Suprapubic skin (tissue), 4 donors: ENCODE results near the gene FILIP1L. TPM values are rescaled to one million over a fixed set of nuclear protein-coding genes. Genes with fewer than 3 reads are reported as not detected.

ENCODE experiments used
- DNase-seq, 2 donors: peaks; one replicate each; pipeline ENCODE4 v3.0.0-alpha.2; 2019; ENCODE audit warnings: low spot score in 2 of 2
- H3K27ac ChIP-seq: fragments of 200-600 bp; sonication (generic); one replicate; pipeline ENCODE4 v1.5.1; 2019
- H3K27me3 ChIP-seq: fragments of 200-600 bp; sonication (generic); one replicate; pipeline ENCODE4 v1.5.1; 2019
- H3K36me3 ChIP-seq: fragments of 200-600 bp; sonication (generic); one replicate; pipeline ENCODE4 v1.5.1; 2019
- H3K4me1 ChIP-seq: fragments of 200-600 bp; sonication (generic); one replicate; pipeline ENCODE4 v1.5.1; 2019
- H3K4me3 ChIP-seq: fragments of 200-600 bp; sonication (generic); one replicate; pipeline ENCODE4 v1.5.1; 2019; ENCODE audit warnings: mild to moderate bottlenecking
- H3K9me3 ChIP-seq: fragments of 200-600 bp; sonication (generic); one replicate; pipeline ENCODE4 v1.5.1; 2019
- CTCF ChIP-seq, 2 donors: fragments of 200-600 bp in 1 of 2; fragments of 450-650 bp in 1 of 2; sonication (generic) in 1 of 2; IDR thresholded peaks; one replicate each; pipeline ENCODE4 v1.5.1; 2016 to 2019; ENCODE audit warnings: antibody characterized with exemption in 2 of 2, mild to moderate bottlenecking in 1 of 2, moderate library complexity in 1 of 2
- EP300 ChIP-seq: sonication (generic); formaldehyde crosslinking; IDR thresholded peaks from one replicate; pipeline ENCODE4 v1.6.1; 2017; ENCODE audit warnings: antibody characterized with exemption
- POLR2A ChIP-seq, 2 donors: fragments of 450-650 bp; IDR thresholded peaks; one replicate each; pipeline ENCODE4 v1.6.1; 2017; ENCODE audit warnings: antibody characterized with exemption in 2 of 2, mild to moderate bottlenecking in 2 of 2, moderate library complexity in 2 of 2
- POLR2AphosphoS5 ChIP-seq, 3 donors: sonication (generic); formaldehyde crosslinking; IDR thresholded peaks; one replicate each; pipeline ENCODE4 v1.6.1; 2017; ENCODE audit warnings: antibody characterized with exemption in 3 of 3
- WGBS: methylation state at CpG from one replicate; pipeline ENCODE4 v1.1.5; 2018; 5-methylcytosine and 5-hydroxymethylcytosine counted together
- total RNA-seq, 4 donors: library from RNA; depleted of rRNA; stranded (reverse); fragments of >200 nt; gene quantifications; one replicate each; pipeline ENCODE4 v1.1.0, GENCODE V29; 2016

Gene FILIP1L
- total RNA-seq, 4 donors from 2014 or later = 14.0 to 19.9 (median 15.9) TPM

DNA sequence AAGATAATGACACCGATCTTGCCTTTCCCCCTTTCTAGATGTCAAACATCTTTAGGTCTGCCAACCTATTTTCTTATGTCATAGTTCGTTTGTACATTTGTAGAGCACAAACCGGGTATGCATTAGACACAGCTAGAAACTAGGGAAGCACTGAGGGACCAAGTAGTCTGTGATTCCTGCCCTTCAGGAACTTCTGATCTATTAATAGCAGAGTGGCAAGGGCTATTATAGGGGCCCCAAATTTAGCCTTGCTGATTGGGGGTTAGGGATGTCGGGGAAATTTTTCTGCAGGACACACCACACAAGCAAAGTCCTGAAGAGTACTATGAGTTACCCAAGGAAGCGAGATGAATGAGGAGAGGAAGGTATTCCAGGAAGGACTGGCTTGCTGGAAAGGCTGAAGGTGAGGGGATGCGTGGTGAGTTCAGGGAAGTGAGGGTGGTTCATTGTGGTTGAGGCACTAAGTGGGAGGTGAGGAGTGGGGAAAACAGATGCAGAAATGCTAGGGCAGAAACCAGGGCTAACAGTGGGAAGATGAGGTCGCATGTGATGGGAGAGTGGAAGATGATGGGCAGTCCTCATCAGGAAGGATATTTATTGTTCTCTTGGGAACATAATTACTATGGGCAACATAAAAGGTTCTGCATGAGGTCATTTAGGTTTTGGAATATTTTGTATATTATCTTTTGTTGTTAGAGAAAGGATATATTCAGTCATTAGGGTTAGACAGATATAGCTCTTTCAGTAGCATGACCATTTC, 152.4 kb downstream of the FILIP1L start:
- no peak for DNase-seq
- 92% methylated on average over 7 of the region's 7 CpGs for WGBS
- Histone ChIP-seq H3K27me3 (no peaks in the 10 kb centered on the region), H3K4me3 (no peak overlapping the region), H3K9me3 (no peaks in the 10 kb centered on the region), H3K36me3 (no peaks in the 10 kb centered on the region), H3K4me1 (peaks cover 33% of the 10 kb centered on the region), H3K27ac (no peak overlapping the region)
- TF ChIP-seq EP300 (no peak), CTCF (IDR thresholded peaks at IDR 0.05) (no peak), POLR2A (IDR thresholded peaks at IDR 0.05) (no peak), POLR2AphosphoS5 (IDR thresholded peaks at IDR 0.05) (no peak)

- peaks cover 23% of the 10 kb centered on the region for H3K4me1 ChIP-seq
- TF ChIP-seq POLR2AphosphoS5 (IDR thresholded peaks at IDR 0.05) (no peak), POLR2A (IDR thresholded peaks at IDR 0.05) (no peak), CTCF (IDR thresholded peaks at IDR 0.05) (no peak)
- H3K9me3 ChIP-seq = no peaks in the 10 kb centered on the region
- H3K27ac ChIP-seq = no peak overlapping the region
- no peaks in the 10 kb centered on the region for H3K36me3 ChIP-seq
- no peak overlapping the region for H3K4me3 ChIP-seq
- 35% methylated on average over 7 of the region's 7 CpGs for WGBS
- no peak for DNase-seq
- no peaks in the 10 kb centered on the region for H3K27me3 ChIP-seq
Observed at GRCh38 chr3:99960941-99961340, 153.4 kb downstream of the FILIP1L start.

DNA sequence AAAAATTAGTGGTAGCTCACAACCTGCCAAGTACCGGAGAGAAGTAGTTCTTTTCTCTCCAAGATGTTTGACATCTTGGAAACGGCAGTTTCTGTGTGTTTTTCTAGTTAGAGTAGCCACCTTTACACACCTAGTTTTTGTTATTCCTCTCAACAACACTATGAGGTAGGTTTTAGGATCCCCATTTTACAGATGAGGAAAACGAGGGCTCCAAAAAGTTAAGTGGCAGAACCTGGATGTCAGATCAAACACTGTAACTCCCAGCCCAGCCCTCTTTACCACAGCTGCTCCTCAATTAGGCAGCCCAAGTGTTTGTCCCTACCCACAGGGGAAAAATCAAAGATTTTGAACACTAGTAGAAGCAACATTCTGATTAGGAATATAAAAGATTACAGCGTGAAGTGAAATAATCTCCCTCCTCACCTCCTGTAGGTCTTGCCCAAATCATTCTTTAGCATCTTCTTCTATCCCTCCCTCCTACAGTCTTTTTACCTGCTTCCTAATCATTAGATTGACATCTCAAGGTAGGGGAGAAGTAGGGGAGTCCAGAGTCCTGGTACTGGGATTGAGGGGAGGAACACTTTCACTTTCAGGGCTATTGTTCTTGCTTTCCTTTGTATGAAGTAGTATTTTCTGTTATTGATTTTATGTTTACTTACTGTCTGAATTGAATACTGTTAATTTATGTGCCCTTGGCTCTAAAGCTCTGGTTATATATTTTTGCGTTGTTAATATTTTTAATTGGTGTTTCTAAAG, 154.0 kb downstream of the FILIP1L start:
- no peak overlapping the region for H3K27ac ChIP-seq
- peaks cover 17% of the 10 kb centered on the region for H3K4me1 ChIP-seq
- H3K4me3 ChIP-seq = no peak overlapping the region
- 66% methylated on average over 5 of the region's 5 CpGs for WGBS
- no peaks in the 10 kb centered on the region for H3K36me3 ChIP-seq
- no peaks in the 10 kb centered on the region for H3K9me3 ChIP-seq
- no peak for TF ChIP-seq CTCF (IDR thresholded peaks at IDR 0.05)
- no peak for TF ChIP-seq EP300
- TF ChIP-seq POLR2A (IDR thresholded peaks at IDR 0.05) = no peak
- no peak for TF ChIP-seq POLR2AphosphoS5 (IDR thresholded peaks at IDR 0.05)
- no peak for DNase-seq
- H3K27me3 ChIP-seq = no peaks in the 10 kb centered on the region

DNA sequence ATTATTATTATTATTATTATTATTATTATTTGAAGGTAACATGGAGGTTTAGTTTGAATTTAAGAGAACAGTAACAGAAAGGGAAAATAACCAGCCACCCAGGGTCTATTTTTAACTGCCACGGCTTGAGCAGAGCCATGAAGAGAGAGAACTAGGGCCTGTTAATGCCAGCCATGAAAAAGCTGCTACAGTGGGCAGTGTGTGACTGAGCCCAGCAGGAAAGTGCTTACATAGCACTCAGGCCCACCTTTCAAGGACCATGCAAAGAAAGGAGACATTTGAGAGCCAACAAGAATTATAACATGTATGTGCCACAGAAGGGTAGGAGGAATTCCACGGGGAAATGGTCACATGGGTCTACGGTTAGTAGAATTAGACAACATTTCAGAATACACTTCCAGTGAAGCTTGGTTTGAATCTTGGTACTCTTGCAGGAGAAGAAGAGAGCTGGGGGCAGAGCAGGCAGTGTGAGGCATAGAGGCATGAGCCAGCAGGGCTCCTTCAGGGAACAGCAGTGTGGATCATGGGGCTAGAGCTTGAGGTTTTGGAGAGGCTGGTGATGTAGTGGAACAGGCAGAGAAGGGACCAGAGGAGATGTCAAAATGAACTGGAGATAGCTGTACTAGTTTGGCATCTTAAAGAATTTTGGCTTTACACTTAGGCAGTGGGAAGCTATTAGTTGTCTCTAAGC, 155.9 kb downstream of the FILIP1L start:
- no peak overlapping the region for H3K4me3 ChIP-seq
- no peak overlapping the region for H3K27ac ChIP-seq
- no peaks in the 10 kb centered on the region for H3K36me3 ChIP-seq
- H3K4me1 ChIP-seq = peaks cover 16% of the 10 kb centered on the region
- H3K27me3 ChIP-seq = no peaks in the 10 kb centered on the region
- no peaks in the 10 kb centered on the region for H3K9me3 ChIP-seq
- TF ChIP-seq CTCF (IDR thresholded peaks at IDR 0.05) (no peak), POLR2AphosphoS5 (IDR thresholded peaks at IDR 0.05) (no peak), EP300 (no peak), POLR2A (IDR thresholded peaks at IDR 0.05) (no peak)
- 82% methylated on average over 3 of the region's 3 CpGs for WGBS
- no peak for DNase-seq
